GM21717 (cell line): Measurements from ENCODE around the gene MAZ.
"Not testable (repeated sequence)": the region's sequence is repeated elsewhere in the genome, so short reads cannot be mapped to it uniquely, and the experiment has no call there.

ENCODE experiments used
- ATAC-seq: cut with Tn5 transposase; IDR thresholded peaks from one replicate; pipeline ENCODE4 v1.9.1; 2021; ENCODE audit warnings: mild to moderate bottlenecking, moderate library complexity; ENCODE audit not compliant: unreplicated experiment

The MAZ gene

DNA sequence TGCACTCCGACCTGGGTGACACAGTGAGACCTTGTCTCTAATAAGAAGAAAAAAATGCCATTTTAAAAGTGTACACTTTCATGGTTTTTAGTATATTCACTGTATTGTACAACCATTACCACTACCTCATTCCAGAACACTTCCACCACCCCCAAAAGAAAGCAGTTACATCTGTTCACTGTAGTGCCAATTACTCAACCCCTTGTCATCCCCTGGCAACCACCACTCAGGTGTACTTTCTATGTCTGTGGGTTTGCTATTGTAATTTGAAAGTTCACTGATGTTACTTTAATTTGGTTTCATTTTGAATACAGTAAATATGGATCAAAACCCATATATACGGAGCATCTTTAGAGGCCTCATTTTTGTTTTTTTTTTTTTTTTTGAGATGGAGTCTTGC, 22.2 kb upstream of the MAZ start:
- ATAC-seq: no peak

DNA sequence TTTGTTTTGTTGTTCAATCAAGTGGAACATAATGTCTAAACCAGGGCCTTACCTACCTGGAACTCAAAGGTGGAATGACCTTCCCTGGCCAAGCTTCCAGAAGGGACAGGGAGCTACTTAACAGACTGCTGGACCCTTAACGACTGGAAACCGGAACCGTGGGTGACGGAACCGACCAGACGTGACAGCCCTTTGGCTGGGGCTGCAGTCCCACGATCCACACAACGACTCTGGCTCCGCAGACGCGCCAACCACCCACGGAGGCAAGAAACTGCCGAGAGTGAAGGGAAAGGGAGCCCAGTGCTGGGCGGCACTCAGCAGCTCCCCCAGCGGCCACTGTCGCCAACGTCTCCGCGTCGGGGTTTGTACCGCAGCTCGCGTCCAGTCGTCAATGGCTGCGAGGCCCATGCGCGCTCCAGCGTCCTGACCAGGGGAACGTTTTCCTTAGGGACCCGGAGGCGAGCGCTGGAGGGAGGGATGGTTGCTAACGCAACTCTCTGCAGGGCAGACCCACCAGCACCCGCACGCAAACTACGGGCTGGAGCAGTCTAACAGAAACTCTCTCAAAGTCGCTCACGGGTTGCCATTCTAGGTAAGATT, 21.3 kb upstream of the MAZ start:
- ATAC-seq: peak; percentile 47

DNA sequence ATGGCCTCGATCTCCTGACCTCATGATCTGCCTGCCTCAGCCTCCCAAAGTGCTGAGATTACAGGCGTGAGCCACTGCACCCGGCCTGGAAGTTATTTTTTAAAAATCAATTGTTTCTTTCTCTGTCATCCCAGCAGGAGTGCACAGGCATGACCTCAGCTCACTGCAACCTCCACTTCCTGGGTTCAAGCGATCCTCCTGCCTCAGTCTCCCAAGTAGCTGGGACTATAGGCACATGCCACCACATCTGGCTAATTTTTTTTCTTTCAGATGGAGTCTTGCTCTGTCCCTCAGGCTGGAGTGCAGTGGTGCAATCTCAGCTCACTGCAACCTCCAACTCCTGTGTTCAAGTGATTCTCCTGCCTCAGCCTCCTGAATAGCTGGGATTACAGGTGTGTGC, 19.2 kb upstream of the MAZ start:
- not testable (repeated sequence) for ATAC-seq

DNA sequence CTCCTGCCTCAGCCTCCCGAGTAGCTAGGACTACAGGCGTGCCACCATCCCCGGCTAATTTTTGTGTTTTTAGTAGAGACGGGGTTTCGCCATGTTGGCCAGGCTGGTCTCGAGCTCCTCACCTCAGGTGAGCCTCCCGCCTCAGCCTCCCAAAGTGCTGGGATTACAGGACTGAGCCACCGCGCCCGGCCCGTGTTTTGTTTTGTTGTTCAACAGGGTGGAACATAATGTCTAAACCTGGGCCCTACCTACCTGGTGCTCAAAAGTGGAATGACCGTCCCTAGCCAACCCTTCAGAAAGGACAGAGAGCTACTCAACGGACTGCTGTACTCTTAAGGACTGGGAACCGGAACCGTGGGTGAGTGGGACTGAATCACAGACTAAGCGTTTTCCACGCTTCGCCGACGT, 16.6 kb upstream of the MAZ start:
- no peak for ATAC-seq

DNA sequence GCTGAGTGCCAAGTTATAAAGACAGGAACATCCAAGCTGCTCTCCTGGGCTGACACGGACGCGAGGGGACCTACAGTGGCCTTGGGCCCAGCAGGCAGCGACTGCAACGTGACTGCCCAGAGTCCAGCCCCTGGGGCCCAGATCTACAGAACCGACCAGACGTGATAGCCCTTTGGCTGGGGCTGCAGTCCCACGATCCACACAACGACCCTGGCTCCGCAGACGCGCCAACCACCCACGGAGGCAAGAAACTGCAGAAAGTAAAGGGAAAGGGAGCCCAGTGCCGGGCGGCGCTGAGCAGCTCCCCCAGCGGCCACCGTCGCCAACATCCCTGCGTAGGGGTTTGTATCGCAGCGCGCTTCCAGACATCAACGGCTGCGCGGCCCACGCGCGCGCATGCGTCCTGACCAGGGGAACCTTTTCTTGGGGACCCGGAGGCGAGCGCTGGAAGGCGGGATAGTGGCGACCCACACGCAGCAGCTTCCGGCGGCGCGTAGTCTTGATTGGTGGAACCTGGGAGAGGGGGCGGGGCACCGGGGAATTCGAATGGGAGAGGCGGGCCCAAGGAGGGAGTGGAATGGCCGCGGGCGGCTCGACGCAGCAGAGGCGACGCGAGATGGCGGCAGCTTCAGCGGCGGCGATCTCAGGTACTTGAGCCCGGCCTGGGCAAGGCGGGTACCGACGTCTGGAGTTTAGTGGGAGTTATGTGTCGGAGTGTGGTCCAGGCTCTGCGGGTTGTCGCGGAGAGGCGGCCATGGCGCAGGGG, 16.0 kb upstream of the MAZ start, which contains the start of gene KIF22:
Gene KIF22 (plus strand): TSS at position 569 of the 766 bp plus-strand sequence. CDS start 9 bp downstream, at position 578.
- ATAC-seq: peak; percentile 76

DNA sequence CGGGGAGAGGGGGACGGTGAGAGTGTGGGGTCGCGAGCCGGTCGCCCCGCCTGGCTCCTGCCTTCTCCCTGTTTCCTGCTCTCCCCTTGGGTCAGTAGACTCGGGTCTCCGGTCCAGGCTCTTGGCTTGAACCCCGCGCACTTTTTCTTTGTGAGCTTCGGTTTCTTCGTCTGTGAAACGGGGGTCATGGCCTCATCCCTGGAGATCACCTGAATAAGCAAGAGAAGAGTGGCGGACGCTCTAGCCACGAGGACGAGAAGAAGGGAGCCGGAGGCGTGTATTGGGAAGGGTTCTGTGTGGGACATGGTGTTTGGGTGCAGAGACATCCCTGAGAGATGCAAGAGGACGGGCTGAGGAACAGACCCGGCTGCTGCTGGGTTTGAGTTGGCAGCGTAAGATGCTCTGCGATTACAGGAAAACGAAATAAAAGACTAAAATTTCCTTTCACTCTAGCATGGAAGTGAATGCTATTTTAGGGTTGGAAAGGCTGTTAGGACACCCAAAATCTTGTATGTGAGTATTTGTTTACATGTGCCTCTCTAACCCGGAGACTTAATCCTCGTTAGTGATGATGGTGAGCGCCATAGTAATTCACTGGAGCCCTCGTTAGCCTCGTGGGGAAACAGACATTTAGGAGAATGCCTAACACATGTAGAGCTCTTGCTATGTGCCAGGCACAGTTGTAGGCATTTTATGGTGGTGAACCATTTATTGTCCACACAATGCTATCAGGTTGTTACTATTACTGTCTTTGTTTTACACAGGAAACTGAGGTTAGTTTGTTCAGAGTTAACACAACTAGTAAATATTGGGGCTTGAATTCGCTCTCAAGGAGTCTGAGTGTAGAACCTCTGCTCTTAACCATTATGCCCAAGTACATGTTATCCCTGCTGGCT, 15.1 kb upstream of the MAZ start:
- ATAC-seq: peak; percentile 29

DNA sequence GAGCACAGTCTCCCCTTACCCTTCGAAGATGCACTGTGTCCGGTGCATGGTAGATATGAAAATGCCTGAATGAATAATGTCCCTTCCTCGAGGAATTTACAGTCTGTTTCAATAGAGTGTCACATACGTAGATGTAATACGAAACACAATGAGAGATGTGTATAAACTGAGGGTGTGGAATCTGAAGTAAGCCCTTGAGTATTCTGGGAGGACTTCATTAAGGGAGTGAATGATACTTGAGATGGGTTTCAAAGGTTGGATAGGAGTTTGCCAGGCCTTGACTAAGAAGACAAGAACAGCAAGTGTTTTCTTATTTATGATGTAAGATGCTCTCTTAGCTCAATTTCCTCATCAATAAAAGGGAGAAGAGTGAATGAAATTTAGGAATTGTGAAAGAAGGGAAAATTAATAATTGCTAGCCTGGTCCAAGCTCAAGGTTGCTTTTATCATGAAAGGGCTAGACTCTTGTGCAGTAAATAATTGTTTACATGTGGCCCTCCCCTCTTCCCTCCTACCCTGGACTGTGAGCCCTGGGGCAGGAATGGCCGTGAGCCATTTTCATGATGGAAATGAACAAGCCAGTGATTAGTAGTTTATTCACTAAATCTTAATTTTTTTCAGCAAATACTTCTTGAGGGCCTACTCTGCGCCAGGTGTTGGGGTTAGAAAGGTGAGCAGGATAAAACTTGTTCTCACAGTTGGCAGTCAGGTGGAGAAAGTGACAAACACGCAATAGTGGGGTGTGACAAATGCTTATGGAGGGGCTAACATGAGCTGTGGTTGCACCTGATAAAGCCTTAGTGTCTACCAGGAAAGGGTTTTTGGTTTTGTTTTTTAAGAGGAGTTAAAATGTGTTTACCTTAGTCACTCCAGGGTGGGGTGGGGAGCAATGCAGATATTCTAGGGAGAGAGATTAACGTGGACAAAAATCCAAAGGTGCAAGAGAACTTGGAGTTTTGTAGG, 14.2 kb upstream of the MAZ start:
- no peak for ATAC-seq

DNA sequence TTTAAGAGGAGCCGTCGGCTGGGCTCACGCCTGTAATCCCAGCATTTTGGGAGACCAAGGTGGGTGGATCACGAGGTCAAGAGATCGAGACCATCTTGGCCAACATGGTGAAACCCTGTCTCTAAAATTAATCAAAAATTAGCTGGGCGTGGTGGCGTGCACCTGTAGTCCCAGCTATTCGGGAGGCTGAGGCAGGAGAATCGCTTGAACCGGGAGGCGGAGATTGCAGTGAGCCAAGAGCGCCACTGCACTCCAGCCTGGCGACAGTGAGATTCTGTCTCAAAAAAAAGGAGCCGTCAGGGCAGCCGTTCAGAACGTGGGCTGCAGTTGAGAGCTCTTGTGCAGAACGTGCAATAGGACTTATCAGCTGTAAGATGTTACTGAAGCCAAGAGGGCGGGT, 13.2 kb upstream of the MAZ start:
- not testable (repeated sequence) for ATAC-seq

DNA sequence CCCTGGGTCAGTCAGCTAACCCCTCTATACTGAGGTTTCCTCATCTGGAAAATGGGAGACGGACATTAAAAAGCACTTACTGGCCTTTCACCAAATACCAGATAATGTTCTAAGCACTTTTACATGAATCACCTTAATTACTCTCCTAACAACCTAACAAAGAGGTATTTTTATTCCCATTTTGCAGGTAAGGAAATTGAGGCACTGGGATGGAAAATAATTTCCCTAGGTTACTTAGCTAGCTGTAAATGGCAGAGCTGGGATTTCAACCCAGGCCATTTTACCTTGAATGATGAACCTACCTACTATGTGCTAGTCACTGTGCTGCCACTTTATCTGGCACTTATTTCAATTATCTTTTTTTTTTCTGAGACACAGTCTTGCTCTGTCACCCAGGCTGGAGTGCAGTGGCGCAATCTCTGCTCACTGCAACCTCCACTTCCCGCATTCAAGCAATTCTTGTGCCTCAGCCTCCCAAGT, 12.1 kb upstream of the MAZ start:
- no peak for ATAC-seq

DNA sequence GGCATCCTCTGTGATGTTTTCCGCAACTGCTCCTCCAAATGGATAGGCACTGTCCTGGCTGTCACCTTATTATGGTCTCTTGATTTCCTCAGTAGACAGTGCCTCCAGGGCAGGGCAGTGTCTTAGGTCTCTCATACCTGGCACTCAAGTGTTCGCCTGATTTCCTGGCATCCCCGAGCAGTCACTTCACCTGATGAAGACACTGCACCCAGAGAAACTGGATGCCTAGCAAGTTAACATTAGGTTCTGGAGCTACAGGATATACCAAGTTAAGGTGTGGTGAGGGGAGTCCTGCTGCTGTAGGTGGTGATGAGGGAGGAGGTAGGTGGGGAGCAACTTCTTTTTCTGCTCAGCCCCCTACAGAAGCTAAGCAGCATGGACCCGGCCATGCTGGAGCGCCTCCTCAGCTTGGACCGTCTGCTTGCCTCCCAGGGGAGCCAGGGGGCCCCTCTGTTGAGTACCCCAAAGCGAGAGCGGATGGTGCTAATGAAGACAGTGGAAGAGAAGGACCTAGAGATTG, 3.9 kb upstream of the MAZ start:
- no peak for ATAC-seq

DNA sequence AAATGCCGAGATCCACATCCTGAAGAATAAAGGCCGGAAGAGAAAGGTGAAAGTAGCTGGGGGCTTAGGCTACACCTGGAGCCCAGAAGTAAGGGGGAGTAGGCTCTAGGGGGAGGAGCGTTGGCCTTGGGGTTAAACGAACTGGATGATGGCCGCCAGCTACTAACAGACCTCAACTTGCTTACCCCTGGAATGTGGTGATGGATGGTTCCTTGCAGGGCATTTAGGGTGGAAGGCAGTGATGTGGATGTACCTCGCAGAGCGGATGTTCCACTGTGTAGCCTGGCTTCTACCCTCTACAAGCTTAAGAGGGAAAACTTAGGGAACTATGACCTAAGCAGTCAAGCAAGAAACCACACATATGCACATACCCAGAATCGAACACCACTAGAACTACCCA, 2.3 kb upstream of the MAZ start:
- ATAC-seq: no peak

DNA sequence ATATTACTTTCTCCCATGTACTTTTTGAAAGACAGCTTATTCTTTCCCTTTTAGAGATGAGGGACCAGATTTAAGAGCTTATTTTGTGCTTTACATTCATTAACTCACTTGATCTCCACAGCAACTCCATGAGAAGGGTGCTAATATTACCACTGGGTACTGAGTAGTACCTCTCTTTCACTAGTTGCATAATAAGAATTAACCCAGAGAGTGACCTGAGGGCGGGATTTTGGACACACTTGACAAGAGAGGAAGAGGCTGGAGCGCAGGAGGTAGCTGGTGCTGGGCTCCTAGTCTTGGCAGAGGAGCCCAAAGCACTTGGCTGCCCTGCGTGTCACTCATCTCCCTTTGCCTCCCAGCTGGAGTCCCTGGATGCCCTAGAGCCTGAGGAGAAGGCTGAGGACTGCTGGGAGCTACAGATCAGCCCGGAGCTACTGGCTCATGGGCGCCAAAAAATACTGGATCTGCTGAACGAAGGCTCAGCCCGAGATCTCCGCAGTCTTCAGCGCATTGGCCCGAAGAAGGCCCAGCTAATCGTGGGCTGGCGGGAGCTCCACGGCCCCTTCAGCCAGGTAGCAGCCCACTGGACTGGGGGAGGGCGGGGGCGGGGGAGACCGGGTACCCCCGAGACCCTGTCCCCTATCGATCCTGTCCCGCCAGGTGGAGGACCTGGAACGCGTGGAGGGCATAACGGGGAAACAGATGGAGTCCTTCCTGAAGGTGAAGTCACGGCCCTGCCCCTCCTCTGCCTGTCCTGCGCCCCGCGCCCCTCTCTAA, 1.7 kb upstream of the MAZ start:
- ATAC-seq: peak; percentile 0

DNA sequence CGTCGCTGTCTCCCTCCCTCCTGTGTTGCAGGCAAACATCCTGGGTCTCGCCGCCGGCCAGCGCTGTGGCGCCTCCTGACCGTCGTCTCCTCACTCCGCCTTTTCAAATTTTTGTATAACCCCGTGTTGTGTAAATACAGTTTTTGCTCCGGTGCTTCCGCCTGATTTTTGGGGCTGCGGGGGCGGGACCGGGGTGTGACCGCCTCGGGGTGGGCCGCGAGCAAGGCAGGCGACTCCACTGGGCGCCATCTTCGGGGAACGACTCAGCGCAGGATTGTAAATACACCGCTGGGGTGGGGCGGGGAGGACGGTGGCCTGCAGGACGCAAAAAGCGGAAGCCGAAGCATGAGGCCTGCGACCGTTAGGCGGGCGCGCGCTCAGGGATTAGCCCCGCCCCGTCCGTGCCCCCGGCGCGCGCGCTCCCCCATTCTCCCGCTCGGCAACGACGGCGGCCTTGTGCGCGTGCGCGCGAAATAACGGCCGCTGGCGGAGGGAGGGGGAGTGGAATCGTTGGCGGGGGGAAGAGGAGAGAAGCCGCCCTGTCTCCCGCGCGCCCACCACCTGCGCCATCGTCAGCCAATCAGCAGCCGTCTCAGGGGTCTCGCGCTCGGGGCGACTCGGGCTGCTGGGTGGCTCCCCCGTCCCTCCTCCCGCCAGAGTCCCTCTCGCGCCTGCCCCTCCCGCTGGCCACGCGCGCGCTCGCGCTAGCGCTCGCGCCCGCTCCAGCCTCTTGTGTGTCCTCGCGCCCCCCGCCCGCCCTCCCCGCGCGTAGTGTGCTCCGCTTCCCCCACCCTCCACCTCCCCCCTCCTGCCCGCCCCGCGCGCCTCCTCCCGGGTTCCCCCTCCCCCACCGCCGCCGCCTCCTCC, 864 bp upstream of the MAZ start:
- ATAC-seq: peak; percentile 39

DNA sequence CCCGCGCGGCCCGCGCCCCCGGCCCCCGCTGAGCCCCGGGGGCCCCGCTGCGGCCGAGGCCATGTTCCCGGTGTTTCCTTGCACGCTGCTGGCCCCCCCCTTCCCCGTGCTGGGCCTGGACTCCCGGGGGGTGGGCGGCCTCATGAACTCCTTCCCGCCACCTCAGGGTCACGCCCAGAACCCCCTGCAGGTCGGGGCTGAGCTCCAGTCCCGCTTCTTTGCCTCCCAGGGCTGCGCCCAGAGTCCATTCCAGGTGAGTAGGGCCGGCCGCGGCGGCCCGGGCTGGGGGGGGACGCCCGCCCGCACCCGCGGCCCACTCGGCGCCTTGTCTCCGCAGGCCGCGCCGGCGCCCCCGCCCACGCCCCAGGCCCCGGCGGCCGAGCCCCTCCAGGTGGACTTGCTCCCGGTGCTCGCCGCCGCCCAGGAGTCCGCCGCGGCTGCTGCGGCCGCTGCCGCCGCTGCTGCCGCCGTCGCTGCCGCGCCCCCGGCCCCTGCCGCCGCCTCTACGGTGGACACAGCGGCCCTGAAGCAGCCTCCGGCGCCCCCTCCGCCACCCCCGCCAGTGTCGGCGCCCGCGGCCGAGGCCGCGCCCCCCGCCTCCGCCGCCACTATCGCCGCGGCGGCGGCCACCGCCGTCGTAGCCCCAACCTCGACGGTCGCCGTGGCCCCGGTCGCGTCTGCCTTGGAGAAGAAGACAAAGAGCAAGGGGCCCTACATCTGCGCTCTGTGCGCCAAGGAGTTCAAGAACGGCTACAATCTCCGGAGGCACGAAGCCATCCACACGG, 504 bp downstream of the MAZ start:
- ATAC-seq: peak; percentile 0

DNA sequence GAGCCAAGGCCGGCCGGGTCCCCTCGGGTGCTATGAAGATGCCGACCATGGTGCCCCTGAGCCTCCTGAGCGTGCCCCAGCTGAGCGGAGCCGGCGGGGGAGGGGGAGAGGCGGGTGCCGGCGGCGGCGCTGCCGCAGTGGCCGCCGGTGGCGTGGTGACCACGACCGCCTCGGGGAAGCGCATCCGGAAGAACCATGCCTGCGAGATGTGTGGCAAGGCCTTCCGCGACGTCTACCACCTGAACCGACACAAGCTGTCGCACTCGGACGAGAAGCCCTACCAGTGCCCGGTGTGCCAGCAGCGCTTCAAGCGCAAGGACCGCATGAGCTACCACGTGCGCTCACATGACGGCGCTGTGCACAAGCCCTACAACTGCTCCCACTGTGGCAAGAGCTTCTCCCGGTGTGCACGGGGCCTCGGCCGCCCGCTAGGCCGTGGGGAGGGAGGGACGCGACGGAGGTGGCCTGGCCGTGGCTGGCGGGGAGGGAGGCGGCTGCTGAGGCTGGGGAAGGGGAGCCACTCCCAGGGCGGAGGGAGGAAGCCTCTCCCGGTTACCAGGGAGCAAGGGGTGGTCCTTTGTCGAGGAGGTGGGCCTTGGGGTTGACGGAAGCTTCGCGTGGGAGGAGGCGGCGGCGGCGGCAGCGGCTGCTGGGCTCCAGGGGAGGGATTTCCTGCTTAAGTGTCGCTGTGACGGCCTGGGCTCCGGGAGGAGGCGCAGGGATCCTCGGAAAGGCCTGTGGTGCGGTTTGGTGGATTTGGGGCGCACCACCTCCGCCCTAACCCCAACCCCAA, 1.3 kb downstream of the MAZ start:
- ATAC-seq: peak; percentile 14

DNA sequence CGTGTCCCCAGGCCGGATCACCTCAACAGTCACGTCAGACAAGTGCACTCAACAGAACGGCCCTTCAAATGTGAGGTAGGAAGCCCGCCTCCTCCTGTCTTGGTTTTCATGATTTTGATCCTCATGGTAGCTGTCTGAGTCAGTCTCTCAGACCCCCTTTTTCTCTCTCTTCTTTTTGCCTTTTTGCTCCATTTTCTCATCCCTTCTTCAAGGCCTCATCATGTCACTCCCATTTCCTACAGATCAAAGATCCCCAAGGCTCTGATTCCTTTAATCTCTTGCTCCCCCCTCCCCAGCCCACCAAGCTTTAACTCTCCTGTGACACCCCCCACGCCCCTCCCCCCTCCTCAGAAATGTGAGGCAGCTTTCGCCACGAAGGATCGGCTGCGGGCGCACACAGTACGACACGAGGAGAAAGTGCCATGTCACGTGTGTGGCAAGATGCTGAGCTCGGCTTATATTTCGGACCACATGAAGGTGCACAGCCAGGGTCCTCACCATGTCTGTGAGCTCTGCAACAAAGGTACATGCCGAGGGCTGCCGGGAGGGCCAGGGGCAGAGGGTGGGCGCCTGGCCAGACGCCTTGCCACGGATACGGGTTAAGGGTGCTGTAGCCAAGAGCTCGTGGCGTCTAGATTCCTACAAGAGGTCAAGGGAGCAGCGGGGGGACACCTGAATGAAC, 2.0 kb downstream of the MAZ start:
- ATAC-seq: no peak
